Endodermal cell (in vitro differentiated cells): ENCODE results near the gene RPS6KB2. TPM values are rescaled to one million over a fixed set of nuclear protein-coding genes. Genes with fewer than 3 reads are reported as not detected.

Experiments used
- DNase-seq: peaks from one replicate; pipeline ENCODE4 v3.0.0-alpha.2; 2017
- H3K27ac ChIP-seq: 2 replicates; pipeline ENCODE4 v1.5.1; 2013; ENCODE audit warnings: mild to moderate bottlenecking, low read depth, low read length, moderate library complexity
- H3K27me3 ChIP-seq: 2 replicates; pipeline ENCODE4 v1.6.1; 2013; ENCODE audit warnings: mild to moderate bottlenecking, low read length, moderate library complexity; ENCODE audit not compliant: insufficient read depth, control insufficient read depth, poor library complexity, severe bottlenecking
- H3K36me3 ChIP-seq: 2 replicates; pipeline ENCODE4 v1.7.0; 2013; ENCODE audit warnings: mild to moderate bottlenecking, low read length, moderate library complexity; ENCODE audit not compliant: control insufficient read depth, insufficient read depth
- H3K4me1 ChIP-seq: one replicate; pipeline ENCODE4 v1.7.0; 2013; ENCODE audit warnings: low read length; ENCODE audit not compliant: control insufficient read depth, insufficient read depth
- H3K4me3 ChIP-seq: 2 replicates; pipeline ENCODE4 v1.5.1; 2013; ENCODE audit warnings: mild to moderate bottlenecking, low read length, moderate library complexity
- H3K9ac ChIP-seq: 2 replicates; pipeline ENCODE4 v1.6.1; 2013; ENCODE audit warnings: mild to moderate bottlenecking, low read length, moderate library complexity; ENCODE audit not compliant: poor library complexity, severe bottlenecking; ENCODE audit errors: extremely low read depth
- H3K9me3 ChIP-seq: 2 replicates; pipeline ENCODE4 v1.6.1; 2013; ENCODE audit warnings: mild to moderate bottlenecking, low read length, moderate library complexity; ENCODE audit not compliant: control insufficient read depth
- H3K27ac Mint-ChIP-seq: 2 replicates; pipeline ENCODE4 v1.8.0; 2020; ENCODE audit warnings: mixed read lengths
- H3K27me3 Mint-ChIP-seq: 2 replicates; pipeline ENCODE4 v1.8.0; 2021; ENCODE audit warnings: mild to moderate bottlenecking, mixed read lengths; ENCODE audit not compliant: insufficient read depth
- H3K36me3 Mint-ChIP-seq: 2 replicates; pipeline ENCODE4 v1.8.0; 2020; ENCODE audit warnings: low read depth, mixed read lengths
- H3K4me1 Mint-ChIP-seq: 2 replicates; pipeline ENCODE4 v1.8.0; 2020; ENCODE audit warnings: mixed read lengths
- H3K4me3 Mint-ChIP-seq: 2 replicates; pipeline ENCODE4 v1.8.0; 2020; ENCODE audit warnings: mild to moderate bottlenecking, moderate library complexity, mixed read lengths
- H3K9me3 Mint-ChIP-seq: 2 replicates; pipeline ENCODE4 v1.8.0; 2020; ENCODE audit warnings: mild to moderate bottlenecking, mixed read lengths
- CTCF ChIP-seq: fragments of 200-600 bp; sonication (generic); conservative IDR thresholded peaks from 2 replicates; pipeline ENCODE4 v1.5.0; 2021; ENCODE audit warnings: antibody characterized with exemption, mild to moderate bottlenecking
- WGBS, 2 experiments: methylation state at CpG; one replicate each; pipeline versions ENCODE4 v1.1.5 to v1.1.7; 2013; ENCODE audit warnings: missing lambda C conversion rate in 2 of 2, mixed read lengths in 1 of 2; ENCODE audit not compliant: insufficient coverage in 1 of 2, insufficient read length in 1 of 2; 5-methylcytosine and 5-hydroxymethylcytosine counted together
- total RNA-seq, 2 donors: library from RNA; stranded (reverse); fragmentation: NEBNext Ultra II Directional in 1 of 2; extraction: Animal tissue kit (Norgen Biotek cat#: 25700) in 1 of 2; gene quantifications; 2 replicates in 1 of 2; 3 replicates in 1 of 2; pipeline ENCODE4 v1.2.1, GENCODE V29; 2021

RPS6KB2 gene
- total RNA-seq, 2 donors from 2014 or later: 47.0 to 51.8 TPM

- H3K9me3 Mint-ChIP-seq: no peaks in the 10 kb centered on the region
- no peaks in the 10 kb centered on the region for H3K36me3 Mint-ChIP-seq
- H3K36me3 ChIP-seq: no peaks in the 10 kb centered on the region
- no peak overlapping the region for H3K4me3 Mint-ChIP-seq
- H3K27ac ChIP-seq: no peak overlapping the region
- H3K9ac ChIP-seq: no peak overlapping the region
- DNase-seq: no peak
- H3K27ac Mint-ChIP-seq: no peak overlapping the region
- WGBS, 2 experiments: 61 to 88% methylated on average over 2 to 7 of the region's 7 CpGs
- TF ChIP-seq CTCF: no peak
- H3K27me3 Mint-ChIP-seq: peaks cover 30% of the 10 kb centered on the region
- peaks cover 8% of the 10 kb centered on the region for H3K27me3 ChIP-seq
- H3K4me1 Mint-ChIP-seq: peaks cover 20% of the 10 kb centered on the region
- no peak overlapping the region for H3K4me3 ChIP-seq
- no peaks in the 10 kb centered on the region for H3K9me3 ChIP-seq
- peaks cover 14% of the 10 kb centered on the region for H3K4me1 ChIP-seq
Observed at GRCh38 chr11:67411785-67412152, 16.5 kb upstream of the RPS6KB2 start.

GRCh38 chr11:67412495-67413179, 15.7 kb upstream of the RPS6KB2 start:
- Mint-ChIP-seq H3K27me3 (peaks cover 26% of the 10 kb centered on the region), H3K4me3 (no peak overlapping the region), H3K27ac (no peak overlapping the region), H3K36me3 (no peaks in the 10 kb centered on the region), H3K9me3 (no peaks in the 10 kb centered on the region), H3K4me1 (peaks cover 21% of the 10 kb centered on the region)
- no peak overlapping the region for H3K4me3 ChIP-seq
- H3K27ac ChIP-seq: no peak overlapping the region
- peaks cover 14% of the 10 kb centered on the region for H3K4me1 ChIP-seq
- H3K9me3 ChIP-seq: no peaks in the 10 kb centered on the region
- H3K9ac ChIP-seq: no peak overlapping the region
- H3K36me3 ChIP-seq: no peaks in the 10 kb centered on the region
- TF ChIP-seq CTCF: no peak
- WGBS, 2 experiments: 85% methylated on average over 8 to 9 of the region's 9 CpGs
- DNase-seq: no peak
- H3K27me3 ChIP-seq: peaks cover 8% of the 10 kb centered on the region

- H3K4me1 ChIP-seq: peaks cover 14% of the 10 kb centered on the region
- Mint-ChIP-seq H3K9me3 (no peaks in the 10 kb centered on the region), H3K36me3 (no peaks in the 10 kb centered on the region), H3K4me3 (no peak overlapping the region), H3K27me3 (peaks cover 28% of the 10 kb centered on the region), H3K4me1 (peaks cover 21% of the 10 kb centered on the region), H3K27ac (no peak overlapping the region)
- H3K36me3 ChIP-seq: no peaks in the 10 kb centered on the region
- DNase-seq: no peak
- no peak overlapping the region for H3K27ac ChIP-seq
- no peak overlapping the region for H3K4me3 ChIP-seq
- no peaks in the 10 kb centered on the region for H3K9me3 ChIP-seq
- no peak for TF ChIP-seq CTCF
- H3K27me3 ChIP-seq: peaks cover 8% of the 10 kb centered on the region
- no peak overlapping the region for H3K9ac ChIP-seq
- WGBS, 2 experiments: 80 to 85% methylated on average over 1 to 2 of the region's 2 CpGs
Observed at GRCh38 chr11:67413266-67413849, 14.9 kb upstream of the RPS6KB2 start.
